Measurements from ENCODE around the gene PACSIN3. TPM values are rescaled to one million over a fixed set of nuclear protein-coding genes. Genes with fewer than 3 reads are reported as not detected.

Gene PACSIN3
- total RNA-seq, 4 donors from 2014 or later, result 11.2 to 47.4 (median 16.8) TPM

- TF ChIP-seq, protein P1, sequence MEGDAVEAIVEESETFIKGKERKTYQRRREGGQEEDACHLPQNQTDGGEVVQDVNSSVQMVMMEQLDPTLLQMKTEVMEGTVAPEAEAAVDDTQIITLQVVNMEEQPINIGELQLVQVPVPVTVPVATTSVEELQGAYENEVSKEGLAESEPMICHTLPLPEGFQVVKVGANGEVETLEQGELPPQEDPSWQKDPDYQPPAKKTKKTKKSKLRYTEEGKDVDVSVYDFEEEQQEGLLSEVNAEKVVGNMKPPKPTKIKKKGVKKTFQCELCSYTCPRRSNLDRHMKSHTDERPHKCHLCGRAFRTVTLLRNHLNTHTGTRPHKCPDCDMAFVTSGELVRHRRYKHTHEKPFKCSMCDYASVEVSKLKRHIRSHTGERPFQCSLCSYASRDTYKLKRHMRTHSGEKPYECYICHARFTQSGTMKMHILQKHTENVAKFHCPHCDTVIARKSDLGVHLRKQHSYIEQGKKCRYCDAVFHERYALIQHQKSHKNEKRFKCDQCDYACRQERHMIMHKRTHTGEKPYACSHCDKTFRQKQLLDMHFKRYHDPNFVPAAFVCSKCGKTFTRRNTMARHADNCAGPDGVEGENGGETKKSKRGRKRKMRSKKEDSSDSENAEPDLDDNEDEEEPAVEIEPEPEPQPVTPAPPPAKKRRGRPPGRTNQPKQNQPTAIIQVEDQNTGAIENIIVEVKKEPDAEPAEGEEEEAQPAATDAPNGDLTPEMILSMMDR (IDR thresholded peaks at IDR 0.05), result no peak
- no peak for DNase-seq (ENCODE audit: low spot score)
- ATAC-seq (ENCODE audit: low FRiP score), result no peak
Observed at GRCh38 chr11:47225552-47226400, 39.5 kb upstream of the PACSIN3 start.

DNA sequence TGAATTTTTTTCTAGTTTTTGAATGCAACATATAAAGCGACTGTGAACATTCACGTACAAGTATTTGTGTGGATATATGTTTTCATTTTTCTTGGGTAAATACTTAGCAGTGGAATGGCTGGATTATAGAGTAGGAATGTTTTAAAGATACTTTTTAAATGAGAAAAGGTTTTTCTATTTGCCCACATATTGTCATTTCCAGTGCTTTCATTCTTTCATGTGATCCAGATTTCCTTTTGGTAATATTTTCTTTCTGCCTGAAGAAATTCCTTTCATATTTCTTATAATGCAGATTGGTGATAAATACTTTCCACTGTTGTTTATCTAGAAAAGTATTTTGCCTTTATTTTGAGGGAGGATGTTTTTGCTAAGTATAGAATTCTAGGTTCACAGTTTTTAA, 36.5 kb upstream of the PACSIN3 start:
- ATAC-seq (ENCODE audit: low FRiP score), result no peak
- no peak for DNase-seq (ENCODE audit: low spot score)
- TF ChIP-seq, protein P1 (IDR thresholded peaks at IDR 0.05), result no peak

DNA sequence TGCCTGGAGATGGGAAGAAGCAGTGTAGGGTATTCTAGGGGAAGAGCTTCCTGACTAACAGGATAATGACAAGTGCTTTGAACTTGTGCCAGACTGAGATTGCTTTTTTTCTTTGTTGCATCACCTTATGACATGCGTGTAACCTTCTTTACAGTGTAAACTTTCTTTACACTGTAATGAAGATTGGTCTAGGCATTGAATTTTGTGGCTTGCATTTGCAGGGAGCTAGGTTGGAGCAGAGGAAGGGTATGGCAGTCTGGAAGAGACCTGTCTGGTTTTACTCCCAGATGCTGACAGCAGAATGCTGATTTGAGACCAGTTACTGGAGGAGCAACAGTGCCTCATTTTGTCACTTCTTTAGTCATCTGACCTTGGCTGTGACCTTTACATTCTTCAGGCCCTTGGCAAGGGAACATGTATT, 34.2 kb upstream of the PACSIN3 start:
- DNase-seq (ENCODE audit: low spot score) (no peak), ATAC-seq (ENCODE audit: low FRiP score) (no peak)
- TF ChIP-seq, protein P1 (IDR thresholded peaks at IDR 0.05), result no peak

DNA sequence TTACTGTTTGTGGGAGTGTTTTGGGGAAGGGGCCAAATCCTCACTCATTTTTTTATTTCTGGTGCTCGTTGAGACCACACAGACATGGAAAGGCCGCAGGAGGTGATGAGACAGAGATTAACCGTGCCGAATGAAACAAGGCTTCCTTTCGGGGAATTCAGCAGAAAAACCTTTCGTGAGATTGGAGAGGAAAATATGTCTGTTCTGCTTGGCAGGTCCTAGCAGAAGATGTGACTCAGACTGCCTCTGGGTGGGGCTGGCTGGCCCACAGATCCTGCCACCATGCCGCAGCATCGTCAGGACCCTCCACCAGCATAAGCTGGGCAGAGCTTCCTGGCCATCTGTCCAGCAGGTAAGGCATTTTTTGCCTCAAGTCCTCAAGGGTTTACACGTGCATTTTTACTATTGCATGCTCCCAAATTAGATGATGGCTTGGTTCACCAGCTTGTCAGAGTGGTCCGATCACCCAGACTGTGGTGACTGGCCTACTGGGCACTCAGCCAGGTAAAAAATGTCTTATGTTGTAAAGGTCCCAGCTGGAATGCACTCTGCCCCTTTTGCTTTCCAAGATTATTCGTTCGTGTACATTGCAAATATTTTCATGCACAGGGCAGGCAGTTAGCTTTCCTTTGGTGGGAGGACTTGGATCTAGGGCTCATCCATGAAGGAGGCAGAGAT, 30.0 kb upstream of the PACSIN3 start:
- ATAC-seq (ENCODE audit: low FRiP score), result peak; percentile 70
- no peak for DNase-seq (ENCODE audit: low spot score)
- TF ChIP-seq, protein P1 (IDR thresholded peaks at IDR 0.05), result no peak

DNA sequence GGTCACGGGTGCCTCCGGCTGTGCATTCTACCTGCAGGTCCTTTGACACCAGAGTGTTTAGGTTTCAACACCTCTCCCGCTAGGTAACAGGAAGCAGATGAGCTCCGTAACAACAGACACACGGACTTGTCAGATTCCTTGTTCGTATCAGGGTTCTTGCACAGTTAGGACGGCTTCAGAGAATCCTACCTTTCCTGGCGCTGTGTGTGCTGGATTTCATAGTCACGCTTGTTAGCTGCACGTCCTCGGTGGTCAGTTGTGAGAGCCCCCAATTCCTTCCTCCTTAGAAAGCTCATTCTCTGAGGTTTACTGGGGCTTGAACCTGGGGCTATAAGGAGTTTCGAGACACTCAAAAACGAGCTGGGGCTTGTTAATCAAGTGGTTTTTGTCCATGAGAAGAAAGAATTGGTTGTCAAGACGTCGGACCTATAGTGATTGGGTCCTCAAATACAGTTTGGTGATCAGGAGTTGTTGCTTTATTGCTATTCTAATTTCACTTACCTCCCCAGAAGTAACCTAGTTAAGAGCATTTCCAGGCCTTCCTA, 29.2 kb upstream of the PACSIN3 start:
- TF ChIP-seq, protein P1 (IDR thresholded peaks at IDR 0.05), result no peak
- ATAC-seq (ENCODE audit: low FRiP score), result no peak
- no peak for DNase-seq (ENCODE audit: low spot score)

DNA sequence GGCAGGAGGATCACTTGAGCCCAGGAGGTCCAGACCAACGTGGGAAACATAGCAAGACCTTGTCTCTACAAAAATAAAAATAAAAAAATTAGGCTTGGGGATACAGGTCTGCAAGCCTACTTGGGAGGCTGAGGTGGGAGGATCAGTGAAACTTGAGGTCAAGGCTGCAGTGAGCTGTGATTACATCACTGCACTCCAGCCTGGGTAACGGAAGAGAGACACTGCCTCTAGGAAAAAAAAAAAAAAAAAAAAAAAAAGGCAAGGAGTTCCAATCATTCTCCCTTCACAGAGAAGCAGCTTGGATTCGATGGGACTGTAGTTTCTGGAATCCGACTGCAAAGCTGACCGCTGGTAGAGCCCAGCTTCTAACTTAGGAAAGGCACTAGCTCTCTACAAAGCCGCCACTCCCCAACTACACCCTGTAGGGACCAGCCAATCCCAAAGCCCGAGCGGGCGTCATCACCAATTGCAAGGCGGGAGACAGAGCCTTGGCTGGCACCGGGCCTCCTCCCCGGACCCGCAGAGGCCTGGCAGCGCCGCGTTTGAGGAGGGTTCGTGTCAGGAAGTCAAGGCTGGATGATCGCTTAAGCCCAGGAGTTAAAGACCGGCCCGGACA, 27.8 kb upstream of the PACSIN3 start:
- TF ChIP-seq, protein P1 (IDR thresholded peaks at IDR 0.05), result no peak
- DNase-seq (ENCODE audit: low spot score) (peak; percentile 80), ATAC-seq (ENCODE audit: low FRiP score) (peak; percentile 81)

All from omental fat pad (tissue), 4 donors.